ENCODE results near the gene PSRC1. TPM values are rescaled to one million over a fixed set of nuclear protein-coding genes. Genes with fewer than 3 reads are reported as not detected.

The PSRC1 gene
- total RNA-seq, 1 experiment from 2014 or later: 68.4 TPM

DNA sequence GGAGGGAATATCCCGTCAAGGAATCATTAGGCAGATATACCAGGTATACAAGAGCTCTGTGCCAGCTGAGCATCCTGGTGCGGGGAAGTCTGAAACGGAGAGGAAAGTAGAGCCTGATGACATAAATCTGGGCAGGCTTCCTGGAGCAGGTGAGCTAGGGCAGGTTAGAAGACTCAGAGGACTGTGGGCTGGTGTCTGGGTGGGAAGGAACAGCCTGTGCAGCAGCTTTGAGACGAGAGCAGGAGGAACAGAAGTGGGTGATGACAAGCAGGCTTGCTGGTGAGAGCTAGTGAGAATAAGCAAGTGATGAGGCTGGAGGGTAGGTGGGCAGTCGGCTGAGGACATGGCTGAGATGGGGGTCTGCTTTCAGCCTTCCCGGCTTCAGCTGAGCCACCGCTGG is 26.9 kb downstream of the PSRC1 start (continued):
- TF ChIP-seq, protein P1, sequence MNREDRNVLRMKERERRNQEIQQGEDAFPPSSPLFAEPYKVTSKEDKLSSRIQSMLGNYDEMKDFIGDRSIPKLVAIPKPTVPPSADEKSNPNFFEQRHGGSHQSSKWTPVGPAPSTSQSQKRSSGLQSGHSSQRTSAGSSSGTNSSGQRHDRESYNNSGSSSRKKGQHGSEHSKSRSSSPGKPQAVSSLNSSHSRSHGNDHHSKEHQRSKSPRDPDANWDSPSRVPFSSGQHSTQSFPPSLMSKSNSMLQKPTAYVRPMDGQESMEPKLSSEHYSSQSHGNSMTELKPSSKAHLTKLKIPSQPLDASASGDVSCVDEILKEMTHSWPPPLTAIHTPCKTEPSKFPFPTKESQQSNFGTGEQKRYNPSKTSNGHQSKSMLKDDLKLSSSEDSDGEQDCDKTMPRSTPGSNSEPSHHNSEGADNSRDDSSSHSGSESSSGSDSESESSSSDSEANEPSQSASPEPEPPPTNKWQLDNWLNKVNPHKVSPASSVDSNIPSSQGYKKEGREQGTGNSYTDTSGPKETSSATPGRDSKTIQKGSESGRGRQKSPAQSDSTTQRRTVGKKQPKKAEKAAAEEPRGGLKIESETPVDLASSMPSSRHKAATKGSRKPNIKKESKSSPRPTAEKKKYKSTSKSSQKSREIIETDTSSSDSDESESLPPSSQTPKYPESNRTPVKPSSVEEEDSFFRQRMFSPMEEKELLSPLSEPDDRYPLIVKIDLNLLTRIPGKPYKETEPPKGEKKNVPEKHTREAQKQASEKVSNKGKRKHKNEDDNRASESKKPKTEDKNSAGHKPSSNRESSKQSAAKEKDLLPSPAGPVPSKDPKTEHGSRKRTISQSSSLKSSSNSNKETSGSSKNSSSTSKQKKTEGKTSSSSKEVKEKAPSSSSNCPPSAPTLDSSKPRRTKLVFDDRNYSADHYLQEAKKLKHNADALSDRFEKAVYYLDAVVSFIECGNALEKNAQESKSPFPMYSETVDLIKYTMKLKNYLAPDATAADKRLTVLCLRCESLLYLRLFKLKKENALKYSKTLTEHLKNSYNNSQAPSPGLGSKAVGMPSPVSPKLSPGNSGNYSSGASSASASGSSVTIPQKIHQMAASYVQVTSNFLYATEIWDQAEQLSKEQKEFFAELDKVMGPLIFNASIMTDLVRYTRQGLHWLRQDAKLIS (CRISPR knock-in tag; IDR thresholded peaks at IDR 0.05; ENCODE audit: borderline replicate concordance): no peak
- TF ChIP-seq, protein P2, sequence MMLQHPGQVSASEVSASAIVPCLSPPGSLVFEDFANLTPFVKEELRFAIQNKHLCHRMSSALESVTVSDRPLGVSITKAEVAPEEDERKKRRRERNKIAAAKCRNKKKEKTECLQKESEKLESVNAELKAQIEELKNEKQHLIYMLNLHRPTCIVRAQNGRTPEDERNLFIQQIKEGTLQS (CRISPR knock-in tag; conservative IDR thresholded peaks at IDR 0.05): no peak
- TF ChIP-seq FOXP1 (CRISPR knock-in tag; IDR thresholded peaks at IDR 0.05; ENCODE audit: borderline replicate concordance) (no peak), TP53 (CRISPR knock-in tag; IDR thresholded peaks at IDR 0.05) (no peak), ESRRA (CRISPR knock-in tag; IDR thresholded peaks at IDR 0.05; ENCODE audit: borderline replicate concordance) (no peak), MXD4 (CRISPR knock-in tag; IDR thresholded peaks at IDR 0.05; ENCODE audit: borderline replicate concordance) (no peak), ELF4 (CRISPR knock-in tag; IDR thresholded peaks at IDR 0.05; ENCODE audit: low read depth) (no peak)

DNA sequence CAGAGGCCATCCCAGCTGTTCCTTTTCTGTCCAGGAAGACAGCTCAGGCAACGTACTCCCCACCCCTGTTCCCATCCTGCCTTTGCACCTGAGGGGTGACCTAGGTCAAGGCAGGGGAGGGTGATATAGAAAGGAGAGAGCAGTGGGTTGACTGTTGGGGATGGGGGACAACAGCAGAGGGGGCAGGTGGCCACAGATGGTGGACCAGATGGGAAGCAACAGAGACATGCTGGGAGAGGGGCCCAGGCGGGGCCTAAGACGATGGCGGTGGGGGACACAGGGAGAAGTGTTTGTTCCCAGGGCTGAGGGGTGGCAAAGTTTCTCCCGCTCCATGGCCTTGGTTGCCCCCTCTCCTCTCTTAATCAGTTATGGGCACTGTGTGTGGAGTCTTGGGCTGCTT is 27.3 kb downstream of the PSRC1 start:
- Mint-ChIP-seq H3K4me3 (no peak overlapping the region), H3K27me3 (ENCODE audit: low read depth) (peaks cover 9% of the 10 kb centered on the region), H3K27ac (peak overlapping the region; percentile 80), H3K4me1 (peaks cover 43% of the 10 kb centered on the region), H3K36me3 (peaks cover 17% of the 10 kb centered on the region), H3K9me3 (peaks cover 8% of the 10 kb centered on the region; the same call in 1 of the 2 replicates)
- no peak for DNase-seq (ENCODE audit: low spot score)
- no peak for TF ChIP-seq NFE2L1 (CRISPR knock-in tag; IDR thresholded peaks at IDR 0.05)
- no peak for TF ChIP-seq NR1H2 (CRISPR knock-in tag; IDR thresholded peaks at IDR 0.05)
- no peak for TF ChIP-seq GTF2I (CRISPR knock-in tag; conservative IDR thresholded peaks at IDR 0.05)
- TF ChIP-seq ZNF396 (CRISPR knock-in tag; IDR thresholded peaks at IDR 0.05; ENCODE audit: borderline replicate concordance): no peak
- no peak for ATAC-seq
- POLR2A ChIA-PET: interaction anchor here (0.5 to 1.4 kb wide), 2 partner anchors 42 to 292 kb away, joined by 3 to 4 read pairs; partner anchors contain the start of genes CLCC1 and SARS1
- CTCF ChIA-PET: interaction anchor here (0.9 to 6.0 kb wide), 12 partner anchors 8 to 277 kb away, joined by 3 to 109 read pairs (median 8); partner anchors contain the start of gene SORT1

DNA sequence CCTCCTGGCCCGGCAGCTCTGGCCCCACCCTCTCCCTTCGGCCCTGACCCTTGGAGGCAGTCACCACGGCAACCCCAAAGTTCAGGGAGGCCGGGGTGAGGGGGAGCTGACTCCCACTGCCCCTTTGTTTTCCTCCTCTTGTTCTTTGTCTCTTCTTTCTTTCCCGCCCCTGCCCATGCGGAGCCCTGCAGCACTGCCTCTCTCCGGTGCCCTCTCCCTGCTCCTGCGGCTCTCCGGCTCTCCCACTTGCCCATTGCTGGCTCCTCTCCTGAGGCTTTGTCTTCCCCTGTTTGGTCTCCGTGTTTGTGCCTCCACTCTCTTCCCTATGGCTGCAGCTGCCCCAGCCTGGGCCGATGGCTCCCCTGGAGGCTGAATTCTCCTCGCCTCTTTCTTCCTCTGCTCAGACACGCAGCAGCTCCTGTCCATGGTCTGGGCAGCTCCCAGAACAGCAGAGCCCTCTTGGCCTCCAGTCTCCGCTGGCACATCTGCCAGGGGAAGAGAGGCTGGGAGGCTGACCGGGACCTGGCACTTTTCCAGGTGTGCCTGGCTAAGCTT is 27.8 kb downstream of the PSRC1 start:
- Mint-ChIP-seq H3K4me1 (peaks cover 39% of the 10 kb centered on the region), H3K27me3 (ENCODE audit: low read depth) (peaks cover 14% of the 10 kb centered on the region), H3K4me3 (peak overlapping the region; percentile 12; the same call in 1 of the 2 replicates), H3K36me3 (peaks cover 17% of the 10 kb centered on the region), H3K27ac (peak overlapping the region; percentile 8; the same call in 1 of the 2 replicates), H3K9me3 (peaks cover 8% of the 10 kb centered on the region; the same call in 1 of the 2 replicates)
- CTCF ChIA-PET: interaction anchor here (0.8 to 6.0 kb wide), 17 partner anchors 9 to 278 kb away, joined by 3 to 109 read pairs (median 9); partner anchors contain the start of genes PSRC1 and SORT1
- DNase-seq (ENCODE audit: low spot score) (no peak), ATAC-seq (peak; percentile 38)
- POLR2A ChIA-PET: interaction anchor here (1.4 to 2.7 kb wide), 2 partner anchors 16 to 41 kb away, joined by 3 to 14 read pairs; partner anchors contain the start of gene SARS1
- TF ChIP-seq ETV6 (CRISPR knock-in tag; IDR thresholded peaks at IDR 0.05) (0 out of 2 replicates have a peak, but pooled peaks have one; percentile 32), ZNF671 (CRISPR knock-in tag; IDR thresholded peaks at IDR 0.05) (no peak), RORB (CRISPR knock-in tag; IDR thresholded peaks at IDR 0.05) (no peak), PRRX2 (CRISPR knock-in tag; IDR thresholded peaks at IDR 0.05) (no peak), ATF1 (CRISPR knock-in tag; IDR thresholded peaks at IDR 0.05) (no peak), ZNF232 (CRISPR knock-in tag; IDR thresholded peaks at IDR 0.05) (no peak)
- TF ChIP-seq, protein P3, sequence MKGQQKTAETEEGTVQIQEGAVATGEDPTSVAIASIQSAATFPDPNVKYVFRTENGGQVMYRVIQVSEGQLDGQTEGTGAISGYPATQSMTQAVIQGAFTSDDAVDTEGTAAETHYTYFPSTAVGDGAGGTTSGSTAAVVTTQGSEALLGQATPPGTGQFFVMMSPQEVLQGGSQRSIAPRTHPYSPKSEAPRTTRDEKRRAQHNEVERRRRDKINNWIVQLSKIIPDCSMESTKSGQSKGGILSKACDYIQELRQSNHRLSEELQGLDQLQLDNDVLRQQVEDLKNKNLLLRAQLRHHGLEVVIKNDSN (CRISPR knock-in tag; IDR thresholded peaks at IDR 0.05): no peak
